ENCODE data around the gene MAGI1. TPM values are rescaled to one million over a fixed set of nuclear protein-coding genes. Genes with fewer than 3 reads are reported as not detected.
"Not testable (repeated sequence)": the region's sequence is repeated elsewhere in the genome, so short reads cannot be mapped to it uniquely, and the experiment has no call there.

MAGI1 gene
- total RNA-seq, 6 donors from 2014 or later: 33.0 to 72.9 (median 62.4) TPM

DNA sequence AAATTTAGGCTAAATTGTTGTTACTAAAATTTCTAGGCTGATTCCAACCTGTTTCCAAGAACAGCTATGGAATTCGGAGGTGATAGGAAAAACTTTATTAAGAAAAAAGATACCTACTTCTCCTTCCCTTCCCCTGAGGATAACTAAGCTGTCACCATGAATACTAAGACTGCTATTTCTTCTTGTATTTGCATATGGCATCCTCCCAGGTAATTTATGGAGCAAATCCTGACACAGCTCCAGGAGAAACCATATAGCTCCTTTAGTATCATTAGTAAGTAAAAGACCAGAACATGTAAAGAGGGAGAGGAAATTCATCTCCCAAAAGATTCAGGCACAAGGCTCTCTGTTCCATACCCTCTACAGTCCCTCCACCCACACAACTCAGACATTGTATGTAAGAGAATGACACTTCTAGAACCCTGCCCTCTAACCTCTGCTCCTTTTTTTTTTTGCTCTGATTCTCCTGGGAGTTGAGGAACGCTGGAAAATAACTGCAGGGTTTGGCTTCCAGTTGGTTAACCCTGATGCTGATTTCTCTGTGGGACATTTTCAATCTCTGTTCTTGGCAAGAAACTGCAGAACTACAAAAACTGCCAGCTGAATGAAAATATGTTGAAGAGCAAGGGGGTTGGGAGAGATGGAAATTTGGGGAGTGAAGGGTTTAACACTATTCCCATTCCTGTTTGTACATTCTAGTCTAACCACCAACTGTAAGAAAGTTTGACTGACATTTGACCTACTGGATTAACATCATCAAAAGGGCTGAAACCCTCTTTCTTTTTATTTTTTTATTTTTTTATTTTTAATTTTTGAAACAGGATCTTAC lies 14.2 kb upstream of the MAGI1 start:
- ATAC-seq (ENCODE audit: low FRiP score in 2 of 2) (no peak), DNase-seq (no peak)
- H3K27ac ChIP-seq: peak overlapping the region in 3 of 4 donors; percentile 16 to 54 (median 28)
- no peaks in the 10 kb centered on the region for H3K27me3 ChIP-seq
- no peaks in the 10 kb centered on the region for H3K9me3 ChIP-seq
- 70 to 78% methylated on average over 2 of the region's 2 CpGs for WGBS, 2 donors
- no peak overlapping the region for H3K4me3 ChIP-seq
- no peaks in the 10 kb centered on the region for H3K36me3 ChIP-seq
- no peak for TF ChIP-seq POLR2AphosphoS5 (IDR thresholded peaks at IDR 0.05)
- no peak for TF ChIP-seq POLR2A (IDR thresholded peaks at IDR 0.05)
- TF ChIP-seq CTCF (IDR thresholded peaks at IDR 0.05): no peak
- no peak for TF ChIP-seq EP300 (IDR thresholded peaks at IDR 0.05)
- H3K4me1 ChIP-seq: peaks cover 0 to 9% (median 5%) of the 10 kb centered on the region in 4 donors

- no peak overlapping the region for H3K4me3 ChIP-seq
- no peaks in the 10 kb centered on the region for H3K9me3 ChIP-seq
- TF ChIP-seq EP300 (IDR thresholded peaks at IDR 0.05): no peak
- TF ChIP-seq POLR2AphosphoS5 (IDR thresholded peaks at IDR 0.05): no peak
- no peak for TF ChIP-seq CTCF (IDR thresholded peaks at IDR 0.05)
- no peak for TF ChIP-seq POLR2A (IDR thresholded peaks at IDR 0.05)
- H3K36me3 ChIP-seq: no peaks in the 10 kb centered on the region
- H3K4me1 ChIP-seq: peaks cover 0 to 9% (median 6%) of the 10 kb centered on the region in 4 donors
- no peak overlapping the region for H3K27ac ChIP-seq
- WGBS, 2 donors: 95% methylated on average over 2 of the region's 2 CpGs
- H3K27me3 ChIP-seq: no peaks in the 10 kb centered on the region
- DNase-seq (no peak), ATAC-seq (ENCODE audit: low FRiP score in 2 of 2) (no peak)
Observed at GRCh38 chr3:66050821-66051220, 12.1 kb upstream of the MAGI1 start.

- Histone ChIP-seq H3K4me3 (no peak overlapping the region), H3K9me3 (no peaks in the 10 kb centered on the region), H3K27me3 (no peaks in the 10 kb centered on the region), H3K36me3 (no peaks in the 10 kb centered on the region), H3K4me1 (peaks cover 0 to 6% (median 2%) of the 10 kb centered on the region in 4 donors), H3K27ac (no peak overlapping the region)
- ATAC-seq (ENCODE audit: low FRiP score in 2 of 2) (no peak), DNase-seq (no peak)
- TF ChIP-seq CTCF (IDR thresholded peaks at IDR 0.05) (no peak), POLR2AphosphoS5 (IDR thresholded peaks at IDR 0.05) (no peak), POLR2A (IDR thresholded peaks at IDR 0.05) (no peak), EP300 (IDR thresholded peaks at IDR 0.05) (no peak)
Observed at GRCh38 chr3:66048051-66048395, 9.3 kb upstream of the MAGI1 start.

- no peak for TF ChIP-seq CTCF (IDR thresholded peaks at IDR 0.05)
- TF ChIP-seq EP300 (IDR thresholded peaks at IDR 0.05): no peak
- TF ChIP-seq POLR2A (IDR thresholded peaks at IDR 0.05): no peak
- no peak for TF ChIP-seq POLR2AphosphoS5 (IDR thresholded peaks at IDR 0.05)
- Histone ChIP-seq H3K27ac (no peak overlapping the region), H3K36me3 (no peaks in the 10 kb centered on the region), H3K9me3 (no peaks in the 10 kb centered on the region), H3K4me1 (peaks cover 0 to 6% (median 0%) of the 10 kb centered on the region in 4 donors), H3K4me3 (no peak overlapping the region), H3K27me3 (no peaks in the 10 kb centered on the region)
- WGBS, 2 donors: 46 to 68% methylated on average over 6 of the region's 6 CpGs
- DNase-seq (no peak), ATAC-seq (ENCODE audit: low FRiP score in 2 of 2) (peak in 1 of 2 donors; percentile 24)
Observed at GRCh38 chr3:66047311-66048050, 8.8 kb upstream of the MAGI1 start.

GRCh38 chr3:66046321-66046720 lies 7.6 kb upstream of the MAGI1 start:
- H3K4me1 ChIP-seq; DNase-seq; ATAC-seq (ENCODE audit: low FRiP score in 2 of 2); H3K36me3 ChIP-seq; H3K4me3 ChIP-seq; H3K27ac ChIP-seq; H3K9me3 ChIP-seq; H3K27me3 ChIP-seq: not testable (repeated sequence)
- WGBS, 2 donors: 77 to 86% methylated on average over 2 of the region's 2 CpGs
